Chondrocyte (in vitro differentiated cells): ENCODE results near the gene CYP4A22. TPM values are rescaled to one million over a fixed set of nuclear protein-coding genes. Genes with fewer than 3 reads are reported as not detected.
"Not testable (repeated sequence)": the region's sequence is repeated elsewhere in the genome, so short reads cannot be mapped to it uniquely, and the experiment has no call there.

Source experiments
- DNase-seq: peaks from one replicate; pipeline ENCODE4 v3.0.0; 2021; ENCODE audit warnings: mixed read lengths, low spot score
- H3K27ac Mint-ChIP-seq: one replicate; pipeline ENCODE4 v1.8.0; 2021; ENCODE audit warnings: mild to moderate bottlenecking, moderate library complexity, mixed read lengths; ENCODE audit not compliant: unreplicated experiment
- H3K27me3 Mint-ChIP-seq: 2 replicates; pipeline ENCODE4 v1.8.0; 2021; ENCODE audit warnings: low read depth, mixed read lengths
- H3K36me3 Mint-ChIP-seq: 2 replicates; pipeline ENCODE4 v1.8.0; 2021; ENCODE audit warnings: low read depth, mixed read lengths
- H3K4me1 Mint-ChIP-seq: 2 replicates; pipeline ENCODE4 v1.8.0; 2021; ENCODE audit warnings: low read depth, mild to moderate bottlenecking, mixed read lengths
- H3K4me3 Mint-ChIP-seq: one replicate; pipeline ENCODE4 v1.8.0; 2021; ENCODE audit warnings: mild to moderate bottlenecking, moderate library complexity, mixed read lengths; ENCODE audit not compliant: unreplicated experiment
- H3K9me3 Mint-ChIP-seq: 2 replicates; pipeline ENCODE4 v1.8.0; 2021; ENCODE audit warnings: low read depth, mixed read lengths
- CTCF ChIP-seq: fragments of 200-600 bp; sonication (generic); IDR thresholded peaks from 2 replicates; pipeline ENCODE4 v1.5.0; 2021; ENCODE audit warnings: antibody characterized with exemption, mild to moderate bottlenecking, moderate library complexity
- total RNA-seq: library from RNA; stranded (reverse); gene quantifications from 3 replicates; pipeline ENCODE4 v1.2.1, GENCODE V29; 2021

Gene CYP4A22
- total RNA-seq, 1 donor from 2014 or later, result not detected

- Mint-ChIP-seq H3K36me3 (no peaks in the 10 kb centered on the region), H3K9me3 (no peaks in the 10 kb centered on the region), H3K4me3 (no peak overlapping the region), H3K4me1 (no peaks in the 10 kb centered on the region), H3K27me3 (no peaks in the 10 kb centered on the region), H3K27ac (no peak overlapping the region)
- TF ChIP-seq CTCF, result no peak
- DNase-seq, result no peak
Measured at GRCh38 chr1:47113178-47113577, 24.1 kb upstream of the CYP4A22 start.

GRCh38 chr1:47121039-47121438, 16.2 kb upstream of the CYP4A22 start:
- not testable (repeated sequence) for H3K27me3 Mint-ChIP-seq, H3K4me3 Mint-ChIP-seq, H3K27ac Mint-ChIP-seq, H3K4me1 Mint-ChIP-seq, H3K9me3 Mint-ChIP-seq, DNase-seq, H3K36me3 Mint-ChIP-seq

GRCh38 chr1:47124834-47125233, 12.4 kb upstream of the CYP4A22 start:
- H3K4me1 Mint-ChIP-seq, DNase-seq, H3K27me3 Mint-ChIP-seq, H3K27ac Mint-ChIP-seq, H3K36me3 Mint-ChIP-seq, H3K9me3 Mint-ChIP-seq, H3K4me3 Mint-ChIP-seq: not testable (repeated sequence)

GRCh38 chr1:47126997-47127396, 10.2 kb upstream of the CYP4A22 start:
- not testable (repeated sequence) for DNase-seq, H3K27ac Mint-ChIP-seq, H3K27me3 Mint-ChIP-seq, H3K9me3 Mint-ChIP-seq, H3K36me3 Mint-ChIP-seq, H3K4me3 Mint-ChIP-seq, H3K4me1 Mint-ChIP-seq

GRCh38 chr1:47128221-47128620, 9.0 kb upstream of the CYP4A22 start:
- peaks cover 8% of the 10 kb centered on the region for H3K27me3 Mint-ChIP-seq
- H3K4me3 Mint-ChIP-seq, result no peak overlapping the region
- H3K9me3 Mint-ChIP-seq, result peaks cover 3% of the 10 kb centered on the region
- DNase-seq, result no peak
- TF ChIP-seq CTCF, result no peak
- H3K27ac Mint-ChIP-seq, result no peak overlapping the region
- H3K36me3 Mint-ChIP-seq, result no peaks in the 10 kb centered on the region
- H3K4me1 Mint-ChIP-seq, result no peaks in the 10 kb centered on the region

GRCh38 chr1:47128854-47129253, 8.4 kb upstream of the CYP4A22 start:
- not testable (repeated sequence) for H3K27ac Mint-ChIP-seq, H3K27me3 Mint-ChIP-seq, H3K4me1 Mint-ChIP-seq, H3K9me3 Mint-ChIP-seq, DNase-seq, H3K36me3 Mint-ChIP-seq, H3K4me3 Mint-ChIP-seq

- H3K9me3 Mint-ChIP-seq, H3K36me3 Mint-ChIP-seq, DNase-seq, H3K27ac Mint-ChIP-seq, H3K4me1 Mint-ChIP-seq, H3K27me3 Mint-ChIP-seq, H3K4me3 Mint-ChIP-seq: not testable (repeated sequence)
Measured at GRCh38 chr1:47129489-47130230, 7.6 kb upstream of the CYP4A22 start.

GRCh38 chr1:47132665-47133064, 4.6 kb upstream of the CYP4A22 start:
- DNase-seq, result not testable (repeated sequence)

More at GRCh38 chr1:47132665-47133064, 4.6 kb upstream of the CYP4A22 start:
- not testable (repeated sequence) for H3K36me3 Mint-ChIP-seq, H3K9me3 Mint-ChIP-seq, H3K27ac Mint-ChIP-seq, H3K4me3 Mint-ChIP-seq, H3K4me1 Mint-ChIP-seq
- peaks cover 13% of the 10 kb centered on the region for H3K27me3 Mint-ChIP-seq
